NCI-H524 treated with DMSO at 0.1 percent for 48 hours (cell line): Measurements from ENCODE around the gene PIBF1.
A peak's percentile ranks its signal among the peaks of the same experiment; 100 is the strongest.
"Not testable (repeated sequence)": the region's sequence is repeated elsewhere in the genome, so short reads cannot be mapped to it uniquely, and the experiment has no call there.

Experiments used
- DNase-seq: peaks from one replicate; lab custom pipeline; 2025; lab: John Stamatoyannopoulos, UW

Gene PIBF1

GRCh38 chr13:72911981-72912380 is 130.0 kb downstream of the PIBF1 start:
- no peak for DNase-seq

GRCh38 chr13:72920097-72920496 is 138.2 kb downstream of the PIBF1 start:
- no peak for DNase-seq

GRCh38 chr13:72931311-72931710 is 149.4 kb downstream of the PIBF1 start:
- no peak for DNase-seq

GRCh38 chr13:72932250-72932649 is 150.3 kb downstream of the PIBF1 start:
- DNase-seq, result no peak

GRCh38 chr13:72946267-72946666 is 164.3 kb downstream of the PIBF1 start:
- not testable (repeated sequence) for DNase-seq

GRCh38 chr13:72952529-72953141 is 170.7 kb downstream of the PIBF1 start:
- no peak for DNase-seq

- no peak for DNase-seq
Measured at GRCh38 chr13:72953391-72953965, 171.5 kb downstream of the PIBF1 start.

- no peak for DNase-seq
Measured at GRCh38 chr13:72959643-72960042, 177.7 kb downstream of the PIBF1 start.

- DNase-seq, result no peak
Measured at GRCh38 chr13:72960114-72960513, 178.2 kb downstream of the PIBF1 start.

- no peak for DNase-seq
Measured at GRCh38 chr13:72960541-72960940, 178.6 kb downstream of the PIBF1 start.

GRCh38 chr13:72963762-72964161 is 181.8 kb downstream of the PIBF1 start:
- no peak for DNase-seq

GRCh38 chr13:72970301-72970880 is 188.5 kb downstream of the PIBF1 start:
- DNase-seq, result no peak

GRCh38 chr13:72970956-72971355 is 189.0 kb downstream of the PIBF1 start:
- no peak for DNase-seq

- no peak for DNase-seq
Measured at GRCh38 chr13:72973234-72973633, 191.3 kb downstream of the PIBF1 start.

- DNase-seq, result no peak
Measured at GRCh38 chr13:72983085-72983768, 201.3 kb downstream of the PIBF1 start.

- DNase-seq, result no peak
Measured at GRCh38 chr13:72985610-72986009, 203.7 kb downstream of the PIBF1 start.

- no peak for DNase-seq
Measured at GRCh38 chr13:72986197-72986596, 204.3 kb downstream of the PIBF1 start.

GRCh38 chr13:72990953-72991352 is 209.0 kb downstream of the PIBF1 start:
- DNase-seq, result no peak

GRCh38 chr13:72998012-72998411 is 216.1 kb downstream of the PIBF1 start:
- no peak for DNase-seq

GRCh38 chr13:73000027-73000674 is 218.2 kb downstream of the PIBF1 start:
- DNase-seq, result no peak

- DNase-seq, result no peak
Measured at GRCh38 chr13:73001971-73002370, 220.0 kb downstream of the PIBF1 start.

- DNase-seq, result peak; percentile 46
Measured at GRCh38 chr13:73011751-73012150, 229.8 kb downstream of the PIBF1 start.

- no peak for DNase-seq
Measured at GRCh38 chr13:73015805-73016204, 233.9 kb downstream of the PIBF1 start.
